ENCODE data around the gene EXOSC9. TPM values are rescaled to one million over a fixed set of nuclear protein-coding genes. Genes with fewer than 3 reads are reported as not detected.

The EXOSC9 gene
- polyA plus RNA-seq, 2 of the 4 experiments (the other 2 are of a cell fraction): 33.6 to 43.1 TPM

DNA sequence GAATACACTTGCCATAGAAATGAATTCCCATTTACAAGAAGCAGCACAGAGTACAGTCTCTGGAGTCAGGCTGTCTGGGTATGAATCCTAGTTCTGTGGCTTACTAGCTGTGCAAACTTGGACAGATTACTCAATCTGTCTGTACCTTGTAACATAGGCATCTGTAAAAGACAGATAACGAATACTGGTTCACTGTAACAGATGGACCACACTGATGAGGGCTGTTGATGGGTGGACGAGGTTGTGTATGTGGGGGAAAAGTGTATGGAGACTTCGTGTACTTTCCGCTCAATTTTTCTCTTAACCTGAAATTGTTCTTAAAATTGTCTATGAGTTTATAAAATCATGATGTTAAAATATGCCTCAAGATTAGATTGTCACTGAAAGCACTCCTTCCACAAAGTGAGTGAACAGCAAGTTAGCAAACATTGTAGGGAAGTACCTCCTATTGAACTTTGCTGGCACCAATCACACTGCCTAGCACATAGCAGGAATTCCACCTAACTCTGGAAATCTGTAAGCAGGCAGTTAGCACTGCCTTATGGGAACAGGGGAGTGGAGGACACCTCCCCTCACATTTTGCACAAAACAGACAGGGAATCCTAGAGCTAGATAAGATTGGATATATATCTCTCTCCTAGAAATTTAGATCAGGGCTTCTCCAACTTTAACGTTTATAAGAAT is 6.5 kb upstream of the EXOSC9 start (continued):
- no peak for TF ChIP-seq MYC (IDR thresholded peaks at IDR 0.05; ENCODE audit: borderline replicate concordance, low read length)
- TF ChIP-seq NR3C1 (IDR thresholded peaks at IDR 0.05): no peak
- TF ChIP-seq, protein P1, sequence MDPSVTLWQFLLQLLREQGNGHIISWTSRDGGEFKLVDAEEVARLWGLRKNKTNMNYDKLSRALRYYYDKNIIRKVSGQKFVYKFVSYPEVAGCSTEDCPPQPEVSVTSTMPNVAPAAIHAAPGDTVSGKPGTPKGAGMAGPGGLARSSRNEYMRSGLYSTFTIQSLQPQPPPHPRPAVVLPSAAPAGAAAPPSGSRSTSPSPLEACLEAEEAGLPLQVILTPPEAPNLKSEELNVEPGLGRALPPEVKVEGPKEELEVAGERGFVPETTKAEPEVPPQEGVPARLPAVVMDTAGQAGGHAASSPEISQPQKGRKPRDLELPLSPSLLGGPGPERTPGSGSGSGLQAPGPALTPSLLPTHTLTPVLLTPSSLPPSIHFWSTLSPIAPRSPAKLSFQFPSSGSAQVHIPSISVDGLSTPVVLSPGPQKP (IDR thresholded peaks at IDR 0.05; ENCODE audit: low read depth, low read length): no peak
- no peak for TF ChIP-seq SREBF2 (IDR thresholded peaks at IDR 0.05)
- TF ChIP-seq, protein P2, sequence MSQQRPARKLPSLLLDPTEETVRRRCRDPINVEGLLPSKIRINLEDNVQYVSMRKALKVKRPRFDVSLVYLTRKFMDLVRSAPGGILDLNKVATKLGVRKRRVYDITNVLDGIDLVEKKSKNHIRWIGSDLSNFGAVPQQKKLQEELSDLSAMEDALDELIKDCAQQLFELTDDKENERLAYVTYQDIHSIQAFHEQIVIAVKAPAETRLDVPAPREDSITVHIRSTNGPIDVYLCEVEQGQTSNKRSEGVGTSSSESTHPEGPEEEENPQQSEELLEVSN (IDR thresholded peaks at IDR 0.05; ENCODE audit: borderline replicate concordance, low read depth): no peak
- no peak for TF ChIP-seq GATA3 (IDR thresholded peaks at IDR 0.05; ENCODE audit: borderline replicate concordance)
- no peak for TF ChIP-seq EP300 (IDR thresholded peaks at IDR 0.05)

DNA sequence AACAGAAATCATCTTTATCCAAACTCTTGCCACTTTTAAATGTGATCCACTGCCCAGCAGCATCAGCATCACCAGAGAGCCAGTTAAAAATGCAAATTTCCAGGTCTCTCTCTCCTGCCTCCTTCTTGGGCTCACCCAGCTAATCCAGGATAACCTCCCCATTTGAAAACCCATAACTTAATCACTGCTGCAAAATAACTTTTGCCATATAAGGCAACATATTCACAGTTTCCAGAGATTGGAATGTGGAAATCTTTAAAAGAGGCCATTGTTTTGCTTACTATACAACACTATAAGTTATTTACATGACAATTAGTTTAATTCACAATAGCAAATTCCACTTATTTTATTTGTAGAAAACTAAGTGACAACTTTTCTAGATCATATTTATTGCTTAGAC is 4.8 kb upstream of the EXOSC9 start:
- H3K4me2 ChIP-seq: no peak overlapping the region
- DNase-seq (ENCODE audit: low read depth in 1 of 2, low spot score in 1 of 2) (no peak), FAIRE-seq (no peak), ATAC-seq (no peak)
- H3K27ac ChIP-seq: no peak overlapping the region
- POLR2A ChIA-PET: no interaction called here
- H3K9me3 ChIP-seq: no peaks in the 10 kb centered on the region
- CTCF ChIA-PET: interaction anchor here (1.6 kb wide), 1 partner anchor 59 kb away, joined by 5 read pairs; no protein-coding TSS in a partner anchor
- TF ChIP-seq POLR2AphosphoS2 (conservative IDR thresholded peaks at IDR 0.05; ENCODE audit: low read length): no peak
- no peak for TF ChIP-seq ZFP36 (IDR thresholded peaks at IDR 0.05; ENCODE audit: borderline replicate concordance, partially characterized antibody)
- TF ChIP-seq, protein P3, sequence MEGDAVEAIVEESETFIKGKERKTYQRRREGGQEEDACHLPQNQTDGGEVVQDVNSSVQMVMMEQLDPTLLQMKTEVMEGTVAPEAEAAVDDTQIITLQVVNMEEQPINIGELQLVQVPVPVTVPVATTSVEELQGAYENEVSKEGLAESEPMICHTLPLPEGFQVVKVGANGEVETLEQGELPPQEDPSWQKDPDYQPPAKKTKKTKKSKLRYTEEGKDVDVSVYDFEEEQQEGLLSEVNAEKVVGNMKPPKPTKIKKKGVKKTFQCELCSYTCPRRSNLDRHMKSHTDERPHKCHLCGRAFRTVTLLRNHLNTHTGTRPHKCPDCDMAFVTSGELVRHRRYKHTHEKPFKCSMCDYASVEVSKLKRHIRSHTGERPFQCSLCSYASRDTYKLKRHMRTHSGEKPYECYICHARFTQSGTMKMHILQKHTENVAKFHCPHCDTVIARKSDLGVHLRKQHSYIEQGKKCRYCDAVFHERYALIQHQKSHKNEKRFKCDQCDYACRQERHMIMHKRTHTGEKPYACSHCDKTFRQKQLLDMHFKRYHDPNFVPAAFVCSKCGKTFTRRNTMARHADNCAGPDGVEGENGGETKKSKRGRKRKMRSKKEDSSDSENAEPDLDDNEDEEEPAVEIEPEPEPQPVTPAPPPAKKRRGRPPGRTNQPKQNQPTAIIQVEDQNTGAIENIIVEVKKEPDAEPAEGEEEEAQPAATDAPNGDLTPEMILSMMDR (IDR thresholded peaks at IDR 0.05): no peak
- TF ChIP-seq HOXB13 (CRISPR knock-in tag; IDR thresholded peaks at IDR 0.05; ENCODE audit: low read depth): no peak
- TF ChIP-seq ESRRA (IDR thresholded peaks at IDR 0.05; ENCODE audit: borderline replicate concordance, low read length): no peak
- TF ChIP-seq ZNF302 (CRISPR knock-in tag; IDR thresholded peaks at IDR 0.05): no peak
- TF ChIP-seq SREBF2 (IDR thresholded peaks at IDR 0.05): no peak
- TF ChIP-seq HDAC2 (IDR thresholded peaks at IDR 0.05): no peak
- TF ChIP-seq CBX8 (IDR thresholded peaks at IDR 0.05): no peak
- TF ChIP-seq MYC (IDR thresholded peaks at IDR 0.05; ENCODE audit: borderline replicate concordance, low read length): no peak
- TF ChIP-seq, protein P2 (IDR thresholded peaks at IDR 0.05; ENCODE audit: borderline replicate concordance, low read depth): no peak
- TF ChIP-seq TFCP2L1 (CRISPR knock-in tag; IDR thresholded peaks at IDR 0.05): no peak
- TF ChIP-seq, protein P1 (IDR thresholded peaks at IDR 0.05; ENCODE audit: low read depth, low read length): no peak
- no peak for TF ChIP-seq CHD4 (IDR thresholded peaks at IDR 0.05; ENCODE audit: borderline replicate concordance)
- no peak for TF ChIP-seq CBX2 (IDR thresholded peaks at IDR 0.05; ENCODE audit: borderline replicate concordance, low read depth)
- TF ChIP-seq ZC3H11A (IDR thresholded peaks at IDR 0.05): no peak
- no peak for TF ChIP-seq FOSL2 (IDR thresholded peaks at IDR 0.05)
- TF ChIP-seq FOSL2 (CRISPR knock-in tag; IDR thresholded peaks at IDR 0.05): no peak
- no peak for TF ChIP-seq PHF8 (IDR thresholded peaks at IDR 0.05; ENCODE audit: borderline replicate concordance, low read depth)
- TF ChIP-seq, protein P4, sequence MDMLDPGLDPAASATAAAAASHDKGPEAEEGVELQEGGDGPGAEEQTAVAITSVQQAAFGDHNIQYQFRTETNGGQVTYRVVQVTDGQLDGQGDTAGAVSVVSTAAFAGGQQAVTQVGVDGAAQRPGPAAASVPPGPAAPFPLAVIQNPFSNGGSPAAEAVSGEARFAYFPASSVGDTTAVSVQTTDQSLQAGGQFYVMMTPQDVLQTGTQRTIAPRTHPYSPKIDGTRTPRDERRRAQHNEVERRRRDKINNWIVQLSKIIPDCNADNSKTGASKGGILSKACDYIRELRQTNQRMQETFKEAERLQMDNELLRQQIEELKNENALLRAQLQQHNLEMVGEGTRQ (IDR thresholded peaks at IDR 0.05): no peak
- TF ChIP-seq JUN (IDR thresholded peaks at IDR 0.05): no peak
- peaks cover 9% of the 10 kb centered on the region; the same call in 1 of the 3 replicates for H3K4me1 ChIP-seq
- H3K4me3 ChIP-seq: no peak overlapping the region

All from A549 (cell line).